Measurements from ENCODE around the gene PAPPA. TPM values are rescaled to one million over a fixed set of nuclear protein-coding genes. Genes with fewer than 3 reads are reported as not detected.

PAPPA gene
- total RNA-seq, 1 experiment from 2014 or later = 3.9 TPM

DNA sequence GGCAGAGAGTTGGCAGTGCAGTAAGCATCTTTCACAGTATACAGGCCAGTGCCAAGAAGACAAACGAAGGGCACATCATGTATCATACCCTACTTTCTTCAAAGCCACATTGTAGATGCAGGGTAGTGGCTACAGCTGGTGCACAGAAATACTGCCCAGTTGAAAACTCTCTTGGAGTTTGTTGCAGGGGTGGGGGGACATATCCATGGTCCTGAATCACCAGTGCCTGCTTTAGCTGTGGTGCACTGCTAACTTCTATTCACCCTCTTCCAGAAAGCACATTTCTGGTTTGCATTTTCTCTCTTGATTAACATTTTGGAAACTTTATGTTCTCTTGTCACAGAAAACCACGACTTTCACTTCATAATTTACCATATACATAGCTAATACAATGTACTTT lies 196.6 kb downstream of the PAPPA start:
- Histone ChIP-seq H3F3A (ENCODE audit: insufficient read depth, low read depth) (no peaks in the 10 kb centered on the region), H3K9me3 (ENCODE audit: insufficient read depth, low read depth) (no peaks in the 10 kb centered on the region), H2AFZ (no peak overlapping the region), H3K27me3 (ENCODE audit: insufficient read depth, low read depth) (no peaks in the 10 kb centered on the region), H3K36me3 (ENCODE audit: low read depth) (no peaks in the 10 kb centered on the region), H3K27ac (no peak overlapping the region), H3K9me2 (ENCODE audit: insufficient read depth) (no peaks in the 10 kb centered on the region), H3K79me2 (ENCODE audit: low read depth) (no peaks in the 10 kb centered on the region), H3K4me3 (no peak overlapping the region), H3K4me2 (no peak overlapping the region), H3K4me1 (replicated peaks; ENCODE audit: insufficient read depth) (no peaks in the 10 kb centered on the region), H4K20me1 (ENCODE audit: insufficient read depth) (no peaks in the 10 kb centered on the region)
- DNase-seq = no peak
- CTCF ChIA-PET = no interaction called here
- TF ChIP-seq EZH2 (IDR thresholded peaks at IDR 0.05; ENCODE audit: low read depth) = no peak
- BruUV-seq (replicated peaks) = no TSS peak
- intact Hi-C loops (cut with micrococcal nuclease; ENCODE audit: unreplicated experiment) = no loop called here
- POLR2A ChIA-PET (ENCODE audit: unreplicated experiment) = no interaction called here

DNA sequence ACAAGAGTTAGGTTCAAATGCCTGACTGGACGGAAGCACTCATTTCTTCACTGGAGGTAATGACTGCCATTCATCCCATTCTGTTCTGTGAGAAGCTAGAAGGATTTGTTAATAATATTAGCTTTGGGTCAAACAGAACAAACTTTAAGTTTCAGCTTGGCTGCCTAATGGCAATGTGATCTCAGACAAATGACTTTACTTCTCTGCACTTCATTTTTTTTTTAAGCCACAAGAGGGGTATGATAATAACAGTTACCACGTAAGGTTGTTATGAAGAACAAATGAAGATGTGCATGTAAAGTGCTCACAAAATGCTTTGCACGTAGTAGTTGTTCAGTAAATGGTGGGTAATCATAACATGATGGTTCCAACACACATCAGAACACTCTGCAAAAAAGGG lies 199.4 kb downstream of the PAPPA start:
- ChIA-PET CTCF (no interaction called here), POLR2A (ENCODE audit: unreplicated experiment) (no interaction called here)
- intact Hi-C loops (cut with micrococcal nuclease; ENCODE audit: unreplicated experiment) = no loop called here
- no peak for DNase-seq
- H3K36me3 ChIP-seq (ENCODE audit: low read depth) = no peaks in the 10 kb centered on the region
- H3K4me3 ChIP-seq = no peak overlapping the region
- H3K9me2 ChIP-seq (ENCODE audit: insufficient read depth) = no peaks in the 10 kb centered on the region
- H3K79me2 ChIP-seq (ENCODE audit: low read depth) = no peaks in the 10 kb centered on the region
- H3K4me1 ChIP-seq (replicated peaks; ENCODE audit: insufficient read depth) = no peaks in the 10 kb centered on the region
- H3F3A ChIP-seq (ENCODE audit: insufficient read depth, low read depth) = no peaks in the 10 kb centered on the region
- no TSS peak for BruUV-seq (replicated peaks)
- no peak overlapping the region for H3K27ac ChIP-seq
- H3K27me3 ChIP-seq (ENCODE audit: insufficient read depth, low read depth) = no peaks in the 10 kb centered on the region
- no peak for TF ChIP-seq EZH2 (IDR thresholded peaks at IDR 0.05; ENCODE audit: low read depth)
- TF ChIP-seq, protein P1, sequence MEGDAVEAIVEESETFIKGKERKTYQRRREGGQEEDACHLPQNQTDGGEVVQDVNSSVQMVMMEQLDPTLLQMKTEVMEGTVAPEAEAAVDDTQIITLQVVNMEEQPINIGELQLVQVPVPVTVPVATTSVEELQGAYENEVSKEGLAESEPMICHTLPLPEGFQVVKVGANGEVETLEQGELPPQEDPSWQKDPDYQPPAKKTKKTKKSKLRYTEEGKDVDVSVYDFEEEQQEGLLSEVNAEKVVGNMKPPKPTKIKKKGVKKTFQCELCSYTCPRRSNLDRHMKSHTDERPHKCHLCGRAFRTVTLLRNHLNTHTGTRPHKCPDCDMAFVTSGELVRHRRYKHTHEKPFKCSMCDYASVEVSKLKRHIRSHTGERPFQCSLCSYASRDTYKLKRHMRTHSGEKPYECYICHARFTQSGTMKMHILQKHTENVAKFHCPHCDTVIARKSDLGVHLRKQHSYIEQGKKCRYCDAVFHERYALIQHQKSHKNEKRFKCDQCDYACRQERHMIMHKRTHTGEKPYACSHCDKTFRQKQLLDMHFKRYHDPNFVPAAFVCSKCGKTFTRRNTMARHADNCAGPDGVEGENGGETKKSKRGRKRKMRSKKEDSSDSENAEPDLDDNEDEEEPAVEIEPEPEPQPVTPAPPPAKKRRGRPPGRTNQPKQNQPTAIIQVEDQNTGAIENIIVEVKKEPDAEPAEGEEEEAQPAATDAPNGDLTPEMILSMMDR (conservative IDR thresholded peaks at IDR 0.05) = no peak
- no peak overlapping the region for H3K4me2 ChIP-seq
- no peaks in the 10 kb centered on the region for H3K9me3 ChIP-seq (ENCODE audit: insufficient read depth, low read depth)
- no peak overlapping the region for H2AFZ ChIP-seq
- no peaks in the 10 kb centered on the region for H4K20me1 ChIP-seq (ENCODE audit: insufficient read depth)

DNA sequence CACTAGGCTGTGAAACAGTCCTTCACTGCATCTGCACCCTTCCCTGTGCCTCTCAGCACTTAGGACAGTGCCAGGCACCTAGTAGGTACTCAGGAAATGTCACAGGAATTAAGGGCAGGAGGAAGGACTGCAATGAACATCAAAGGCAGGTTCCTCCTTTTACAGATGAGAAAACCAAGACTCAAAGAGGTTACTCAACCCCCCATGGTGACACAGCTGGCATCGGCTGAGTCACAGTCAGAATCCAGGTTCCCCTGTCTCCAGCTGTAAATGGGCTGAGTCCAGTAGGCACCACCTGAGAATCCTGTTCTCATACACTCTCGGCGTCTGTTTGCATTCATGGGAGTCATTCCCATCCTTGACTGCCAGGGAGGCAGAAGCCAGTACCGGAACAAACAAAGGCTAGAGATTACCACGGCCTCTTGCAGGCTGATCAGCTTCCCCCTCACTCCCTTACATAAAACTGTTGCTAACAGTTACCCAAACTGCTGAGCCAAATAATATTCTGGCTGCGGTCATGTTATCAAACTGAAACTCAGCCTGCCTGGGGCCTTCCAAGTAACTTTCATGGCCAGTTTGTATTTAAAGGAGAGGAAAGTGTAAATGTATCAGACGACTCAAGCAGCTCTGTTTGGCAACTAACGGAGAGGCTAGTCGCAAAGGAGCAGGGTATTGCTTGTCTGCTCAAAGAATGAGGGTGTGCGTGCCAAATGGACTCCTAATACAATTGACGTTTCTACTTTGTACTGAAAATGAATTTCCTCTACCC lies 201.7 kb downstream of the PAPPA start:
- no peaks in the 10 kb centered on the region for H3K36me3 ChIP-seq (ENCODE audit: low read depth)
- TF ChIP-seq, protein P1 (conservative IDR thresholded peaks at IDR 0.05) = no peak
- no peak for TF ChIP-seq EZH2 (IDR thresholded peaks at IDR 0.05; ENCODE audit: low read depth)
- DNase-seq = no peak
- no peak overlapping the region for H3K4me2 ChIP-seq
- no peak overlapping the region for H3K4me3 ChIP-seq
- ChIA-PET POLR2A (ENCODE audit: unreplicated experiment) (no interaction called here), CTCF (no interaction called here)
- H4K20me1 ChIP-seq (ENCODE audit: insufficient read depth) = no peaks in the 10 kb centered on the region
- H2AFZ ChIP-seq = no peak overlapping the region
- H3K27ac ChIP-seq = no peak overlapping the region
- intact Hi-C loops (cut with micrococcal nuclease; ENCODE audit: unreplicated experiment) = no loop called here
- H3K27me3 ChIP-seq (ENCODE audit: insufficient read depth, low read depth) = no peaks in the 10 kb centered on the region
- H3K4me1 ChIP-seq (replicated peaks; ENCODE audit: insufficient read depth) = no peaks in the 10 kb centered on the region
- H3K79me2 ChIP-seq (ENCODE audit: low read depth) = no peaks in the 10 kb centered on the region
- H3K9me2 ChIP-seq (ENCODE audit: insufficient read depth) = no peaks in the 10 kb centered on the region
- no TSS peak for BruUV-seq (replicated peaks)
- no peaks in the 10 kb centered on the region for H3F3A ChIP-seq (ENCODE audit: insufficient read depth, low read depth)
- H3K9me3 ChIP-seq (ENCODE audit: insufficient read depth, low read depth) = no peaks in the 10 kb centered on the region

DNA sequence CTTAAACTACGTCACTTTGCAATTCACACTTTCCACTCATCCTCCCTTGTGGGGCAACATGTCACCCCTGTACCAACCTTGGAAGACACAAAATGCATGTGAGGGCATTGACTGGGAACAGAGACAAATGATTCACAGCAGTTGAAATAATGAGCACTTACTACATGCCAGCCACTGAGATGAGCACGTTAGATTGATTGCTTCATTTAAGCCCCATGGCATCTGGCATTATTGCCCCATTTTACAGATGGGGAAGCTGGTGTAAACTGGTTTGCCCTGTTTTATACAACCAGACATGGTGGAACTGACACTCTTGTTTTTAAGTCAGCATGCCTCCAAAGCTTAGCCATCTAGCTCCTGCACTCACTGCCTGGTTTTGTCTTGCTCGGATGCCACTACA lies 204.7 kb downstream of the PAPPA start:
- no peaks in the 10 kb centered on the region for H3K79me2 ChIP-seq (ENCODE audit: low read depth)
- no peak overlapping the region for H3K27ac ChIP-seq
- no peaks in the 10 kb centered on the region for H3K9me2 ChIP-seq (ENCODE audit: insufficient read depth)
- BruUV-seq (replicated peaks) = no TSS peak
- H3K4me2 ChIP-seq = no peak overlapping the region
- no peak overlapping the region for H2AFZ ChIP-seq
- no peaks in the 10 kb centered on the region for H3K9me3 ChIP-seq (ENCODE audit: insufficient read depth, low read depth)
- CTCF ChIA-PET = no interaction called here
- H3K4me1 ChIP-seq (replicated peaks; ENCODE audit: insufficient read depth) = no peaks in the 10 kb centered on the region
- TF ChIP-seq, protein P1 (conservative IDR thresholded peaks at IDR 0.05) = no peak
- no peak overlapping the region for H3K4me3 ChIP-seq
- no peaks in the 10 kb centered on the region for H4K20me1 ChIP-seq (ENCODE audit: insufficient read depth)
- POLR2A ChIA-PET (ENCODE audit: unreplicated experiment) = interaction anchor here (0.6 kb wide), 1 partner anchor 1669 kb away, joined by 6 read pairs; no protein-coding TSS in a partner anchor
- H3K36me3 ChIP-seq (ENCODE audit: low read depth) = no peaks in the 10 kb centered on the region
- no peaks in the 10 kb centered on the region for H3F3A ChIP-seq (ENCODE audit: insufficient read depth, low read depth)
- DNase-seq = no peak
- H3K27me3 ChIP-seq (ENCODE audit: insufficient read depth, low read depth) = no peaks in the 10 kb centered on the region
- intact Hi-C loops (cut with micrococcal nuclease; ENCODE audit: unreplicated experiment) = no loop called here

All from PC-9 (cell line).